GM12892 (cell line): ENCODE measurements around the gene PPP1R14C.

Experiments
- POLR2A ChIP-seq: IDR thresholded peaks from 2 replicates; pipeline ENCODE4 v1.6.1; 2011; ENCODE audit warnings: low read depth, low read length, control low read depth
- POLR2AphosphoS5 ChIP-seq: IDR thresholded peaks from 2 replicates; pipeline ENCODE4 v1.6.1; 2011; ENCODE audit warnings: low read depth, low read length, control low read depth
- TAF1 ChIP-seq: IDR thresholded peaks from 2 replicates; pipeline ENCODE4 v1.6.1; 2011; ENCODE audit warnings: low read depth, mild to moderate bottlenecking, control low read depth, low read length, borderline replicate concordance

DNA sequence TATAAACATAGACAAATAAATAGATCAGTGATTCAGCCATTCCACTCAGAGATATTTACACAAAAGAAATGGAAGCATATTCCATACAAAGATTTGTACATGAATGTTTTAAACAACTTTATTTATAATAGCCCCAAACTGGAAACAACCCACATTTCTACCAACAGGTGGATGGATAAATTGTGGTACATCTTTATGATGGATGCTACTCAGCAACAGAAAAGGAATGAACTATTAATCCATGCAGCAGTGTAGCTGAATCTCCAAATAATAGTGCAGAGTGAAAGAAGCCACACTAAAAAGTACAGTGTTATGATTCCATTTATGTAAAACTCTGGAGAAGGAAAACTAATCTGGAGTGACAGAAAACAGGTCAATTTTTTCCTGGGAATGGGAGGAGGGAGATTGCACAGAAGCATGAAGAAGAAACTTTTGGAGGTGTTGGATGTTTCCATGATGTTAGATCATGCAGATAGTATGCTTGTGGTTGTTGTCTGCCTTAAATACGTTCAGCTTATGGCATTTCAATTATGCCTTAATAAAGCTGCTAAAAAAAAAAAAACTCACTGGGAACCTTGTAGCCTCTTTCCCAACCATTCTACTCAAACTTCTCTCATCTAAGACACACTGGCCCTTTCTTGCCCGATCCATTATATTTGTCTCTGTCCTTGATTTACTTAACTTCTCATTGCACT lies 100.9 kb downstream of the PPP1R14C start:
- TF ChIP-seq POLR2A, result no peak
- no peak for TF ChIP-seq TAF1
- no peak for TF ChIP-seq POLR2AphosphoS5
